ENCODE results near the gene CCNH.

CCNH gene

GRCh38 chr5:87418506-87418905 is 5.8 kb upstream of the CCNH start:
- no peak for DNase-seq (ENCODE audit: insufficient read length, low spot score)
- FAIRE-seq, result no peak
- no peak for TF ChIP-seq CTCF (IDR thresholded peaks at IDR 0.05; ENCODE audit: insufficient read depth, missing control alignments)

- no peak for TF ChIP-seq CTCF (IDR thresholded peaks at IDR 0.05; ENCODE audit: insufficient read depth, missing control alignments)
- no peak for FAIRE-seq
- DNase-seq (ENCODE audit: insufficient read length, low spot score), result no peak
Observed at GRCh38 chr5:87413343-87413645, 564 bp upstream of the CCNH start.

- FAIRE-seq, result no peak
- no peak for TF ChIP-seq CTCF (IDR thresholded peaks at IDR 0.05; ENCODE audit: insufficient read depth, missing control alignments)
- no peak for DNase-seq (ENCODE audit: insufficient read length, low spot score)
Observed at GRCh38 chr5:87411973-87412629, 629 bp downstream of the CCNH start.

GRCh38 chr5:87411586-87411972 is 1.2 kb downstream of the CCNH start:
- DNase-seq (ENCODE audit: insufficient read length, low spot score) (no peak), FAIRE-seq (no peak)
- no peak for TF ChIP-seq CTCF (IDR thresholded peaks at IDR 0.05; ENCODE audit: insufficient read depth, missing control alignments)

- FAIRE-seq (no peak), DNase-seq (ENCODE audit: insufficient read length, low spot score) (no peak)
- no peak for TF ChIP-seq CTCF (IDR thresholded peaks at IDR 0.05; ENCODE audit: insufficient read depth, missing control alignments)
Observed at GRCh38 chr5:87410931-87411330, 1.8 kb downstream of the CCNH start.

- no peak for TF ChIP-seq CTCF (IDR thresholded peaks at IDR 0.05; ENCODE audit: insufficient read depth, missing control alignments)
- FAIRE-seq, result no peak
- no peak for DNase-seq (ENCODE audit: insufficient read length, low spot score)
Observed at GRCh38 chr5:87408204-87408603, 4.5 kb downstream of the CCNH start.

- no peak for TF ChIP-seq CTCF (IDR thresholded peaks at IDR 0.05; ENCODE audit: insufficient read depth, missing control alignments)
- FAIRE-seq, result no peak
Observed at GRCh38 chr5:87405472-87406155, 7.1 kb downstream of the CCNH start.

More at GRCh38 chr5:87405472-87406155, 7.1 kb downstream of the CCNH start:
- no peak for DNase-seq (ENCODE audit: insufficient read length, low spot score)
